Thoracic aorta (tissue), 2 donors: ENCODE measurements around the gene PNKD. TPM values are rescaled to one million over a fixed set of nuclear protein-coding genes. Genes with fewer than 3 reads are reported as not detected.

ENCODE experiments used
- ATAC-seq: fragments of 150-250 bp; one replicate; pipeline ENCODE4 v1.8.0; 2017; ENCODE audit warnings: low read depth; ENCODE audit not compliant: insufficient number of reproducible peaks, low FRiP score
- DNase-seq: peaks from one replicate; pipeline ENCODE4 v3.0.0-alpha.2; 2020; ENCODE audit warnings: low spot score
- H3K27ac ChIP-seq, 2 donors: fragments of 200-600 bp; sonication (generic); 1 replicate in 1 of 2; 2 replicates in 1 of 2; pipeline ENCODE4 v1.5.1; 2016; ENCODE audit warnings: mild to moderate bottlenecking in 2 of 2, moderate library complexity in 2 of 2
- H3K27me3 ChIP-seq: fragments of 200-600 bp; sonication (generic); replicated peaks from 2 replicates; pipeline ENCODE4 v1.6.0; 2016; ENCODE audit warnings: mild to moderate bottlenecking; ENCODE audit not compliant: insufficient read depth
- H3K36me3 ChIP-seq: fragments of 200-600 bp; sonication (generic); one replicate; pipeline ENCODE4 v1.5.1; 2016
- H3K4me1 ChIP-seq, 2 donors: fragments of 200-600 bp; sonication (generic); 1 replicate in 1 of 2; 2 replicates in 1 of 2; pipeline versions ENCODE4 v1.5.1 to v1.6.0; 2016; ENCODE audit warnings: low read depth in 2 of 2, mild to moderate bottlenecking in 1 of 2; ENCODE audit not compliant: control insufficient read depth in 1 of 2
- H3K4me3 ChIP-seq: fragments of 200-600 bp; sonication (generic); 2 replicates; pipeline ENCODE4 v1.5.1; 2016; ENCODE audit warnings: mild to moderate bottlenecking
- H3K9me3 ChIP-seq: fragments of 200-600 bp; sonication (generic); 2 replicates; pipeline ENCODE4 v1.5.1; 2016
- total RNA-seq, 2 donors: library from RNA; depleted of rRNA; stranded (reverse); fragments of >200 nt; gene quantifications; one replicate each; pipeline versions ENCODE4 v1.1.0 to v1.2.3, GENCODE V29; 2016
- TF ChIP-seq, protein P1 (sequence below): fragments of 200-600 bp; sonication (generic); IDR thresholded peaks from one replicate; pipeline ENCODE4 v1.5.1; 2019; ENCODE audit warnings: antibody characterized with exemption

Gene PNKD
- total RNA-seq, 2 donors from 2014 or later = 19.4 to 38.4 TPM

DNA sequence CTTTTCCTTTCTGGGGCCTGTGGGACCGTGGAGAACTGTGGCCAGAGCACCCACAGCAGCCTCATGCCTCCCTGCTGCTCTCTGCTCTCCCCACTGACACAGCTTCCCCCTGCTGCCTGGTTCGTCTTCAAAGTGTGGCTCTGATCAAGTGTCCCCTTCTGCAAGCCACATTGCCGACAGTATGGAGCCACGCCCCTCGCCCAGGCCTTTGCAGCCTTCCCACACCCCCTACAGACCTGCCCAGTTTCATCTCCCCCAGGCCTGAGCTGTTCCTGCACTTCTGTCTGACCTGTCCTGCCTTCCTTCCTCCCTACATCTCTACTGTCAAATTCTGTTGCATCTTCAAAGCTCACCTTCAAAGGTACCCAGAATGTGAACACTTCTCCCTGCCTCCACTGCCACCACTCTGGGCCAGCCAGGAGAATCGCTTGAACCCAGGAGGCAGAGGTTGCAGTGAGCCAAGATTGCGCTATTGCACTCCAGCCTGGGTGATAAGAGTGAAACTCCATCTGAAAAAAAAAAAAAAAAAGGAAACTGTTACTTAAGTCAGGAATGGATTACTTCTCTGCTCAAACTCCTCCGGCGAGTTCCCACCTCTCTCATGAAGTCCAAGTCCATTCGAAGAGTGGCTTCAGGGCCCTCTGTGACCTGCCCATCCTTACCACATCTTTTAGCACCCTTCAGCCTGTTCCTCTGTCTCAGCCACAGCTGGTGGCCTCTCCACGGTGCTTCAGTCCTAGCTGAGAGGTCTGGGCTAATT, 57.3 kb downstream of the PNKD start:
- Histone ChIP-seq H3K27me3 (no peaks in the 10 kb centered on the region), H3K36me3 (no peaks in the 10 kb centered on the region), H3K27ac (peak overlapping the region in 1 of 2 donors; percentile 5), H3K9me3 (no peaks in the 10 kb centered on the region), H3K4me1 (peaks cover 14 to 50% of the 10 kb centered on the region in 2 donors), H3K4me3 (no peak overlapping the region)
- TF ChIP-seq, protein P1, sequence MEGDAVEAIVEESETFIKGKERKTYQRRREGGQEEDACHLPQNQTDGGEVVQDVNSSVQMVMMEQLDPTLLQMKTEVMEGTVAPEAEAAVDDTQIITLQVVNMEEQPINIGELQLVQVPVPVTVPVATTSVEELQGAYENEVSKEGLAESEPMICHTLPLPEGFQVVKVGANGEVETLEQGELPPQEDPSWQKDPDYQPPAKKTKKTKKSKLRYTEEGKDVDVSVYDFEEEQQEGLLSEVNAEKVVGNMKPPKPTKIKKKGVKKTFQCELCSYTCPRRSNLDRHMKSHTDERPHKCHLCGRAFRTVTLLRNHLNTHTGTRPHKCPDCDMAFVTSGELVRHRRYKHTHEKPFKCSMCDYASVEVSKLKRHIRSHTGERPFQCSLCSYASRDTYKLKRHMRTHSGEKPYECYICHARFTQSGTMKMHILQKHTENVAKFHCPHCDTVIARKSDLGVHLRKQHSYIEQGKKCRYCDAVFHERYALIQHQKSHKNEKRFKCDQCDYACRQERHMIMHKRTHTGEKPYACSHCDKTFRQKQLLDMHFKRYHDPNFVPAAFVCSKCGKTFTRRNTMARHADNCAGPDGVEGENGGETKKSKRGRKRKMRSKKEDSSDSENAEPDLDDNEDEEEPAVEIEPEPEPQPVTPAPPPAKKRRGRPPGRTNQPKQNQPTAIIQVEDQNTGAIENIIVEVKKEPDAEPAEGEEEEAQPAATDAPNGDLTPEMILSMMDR = no peak
- ATAC-seq (no peak), DNase-seq (no peak)

DNA sequence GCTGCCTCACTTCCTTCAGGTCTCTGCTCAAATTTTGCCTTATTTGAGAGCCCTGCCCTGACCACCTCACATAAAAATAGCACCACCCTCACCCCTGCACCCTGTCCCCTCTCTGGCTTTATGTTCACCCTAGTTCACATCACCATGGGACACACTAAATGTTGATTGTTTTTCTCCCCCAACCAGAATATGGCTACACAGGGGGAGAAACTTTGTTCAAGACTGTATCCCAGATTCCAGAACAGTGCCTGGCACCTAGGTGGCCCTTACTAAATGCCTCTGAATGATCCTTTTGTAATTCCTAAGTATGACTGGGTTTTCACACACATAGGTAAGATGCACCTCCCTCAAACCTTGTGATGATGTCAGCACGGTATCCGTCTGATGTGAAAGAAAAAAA, 58.0 kb downstream of the PNKD start:
- no peak for ATAC-seq
- H3K4me1 ChIP-seq = peaks cover 14 to 48% of the 10 kb centered on the region in 2 donors
- H3K4me3 ChIP-seq = no peak overlapping the region
- peak overlapping the region in 1 of 2 donors; percentile 5 for H3K27ac ChIP-seq
- H3K9me3 ChIP-seq = no peaks in the 10 kb centered on the region
- no peak for DNase-seq
- H3K36me3 ChIP-seq = no peaks in the 10 kb centered on the region
- H3K27me3 ChIP-seq = no peaks in the 10 kb centered on the region
- TF ChIP-seq, protein P1 = no peak

DNA sequence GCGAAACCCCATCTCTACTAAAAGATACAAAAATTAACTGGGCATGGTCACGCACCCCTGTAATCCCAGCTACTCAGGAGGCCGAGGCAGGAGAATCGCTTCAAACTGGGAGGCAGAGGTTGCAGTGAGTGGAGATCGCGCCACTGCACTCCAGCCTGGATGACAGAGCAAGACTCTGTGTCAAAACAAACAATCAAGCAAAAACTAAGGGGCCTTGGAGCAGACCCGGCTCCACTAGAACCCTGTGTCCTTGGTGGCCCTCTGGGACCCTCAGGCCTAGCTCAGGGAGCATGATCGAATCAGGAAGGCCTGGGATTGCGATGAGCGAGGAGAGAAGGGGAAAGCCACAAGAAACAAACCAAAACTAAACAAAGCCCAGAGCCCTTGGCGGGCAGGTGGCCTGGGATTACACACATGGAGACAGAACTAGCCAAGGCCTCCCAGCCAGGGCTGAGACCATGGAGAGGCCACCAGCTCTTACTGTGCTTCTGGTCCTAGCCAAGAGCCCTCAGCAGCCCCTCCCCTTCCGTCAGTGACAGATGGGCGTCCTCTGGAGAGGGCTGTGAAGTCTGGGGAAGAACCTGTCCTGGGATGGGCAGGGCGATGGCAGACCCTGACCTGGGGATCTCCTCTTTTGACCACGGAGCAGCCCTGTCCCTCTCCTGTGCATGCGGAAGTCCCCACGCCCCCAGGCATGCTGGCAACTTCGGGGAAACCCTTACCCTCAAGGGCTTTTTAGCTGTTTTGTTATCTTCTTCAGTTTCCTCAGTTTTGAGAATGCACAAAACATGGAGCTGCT, 58.9 kb downstream of the PNKD start:
- ATAC-seq = no peak
- H3K4me3 ChIP-seq = peak overlapping the region; percentile 30
- no peaks in the 10 kb centered on the region for H3K9me3 ChIP-seq
- TF ChIP-seq, protein P1 = no peak
- H3K27ac ChIP-seq = peak overlapping the region; percentile 45 to 46
- peaks cover 8 to 39% of the 10 kb centered on the region in 2 donors for H3K4me1 ChIP-seq
- H3K27me3 ChIP-seq = no peaks in the 10 kb centered on the region
- H3K36me3 ChIP-seq = no peaks in the 10 kb centered on the region
- no peak for DNase-seq

DNA sequence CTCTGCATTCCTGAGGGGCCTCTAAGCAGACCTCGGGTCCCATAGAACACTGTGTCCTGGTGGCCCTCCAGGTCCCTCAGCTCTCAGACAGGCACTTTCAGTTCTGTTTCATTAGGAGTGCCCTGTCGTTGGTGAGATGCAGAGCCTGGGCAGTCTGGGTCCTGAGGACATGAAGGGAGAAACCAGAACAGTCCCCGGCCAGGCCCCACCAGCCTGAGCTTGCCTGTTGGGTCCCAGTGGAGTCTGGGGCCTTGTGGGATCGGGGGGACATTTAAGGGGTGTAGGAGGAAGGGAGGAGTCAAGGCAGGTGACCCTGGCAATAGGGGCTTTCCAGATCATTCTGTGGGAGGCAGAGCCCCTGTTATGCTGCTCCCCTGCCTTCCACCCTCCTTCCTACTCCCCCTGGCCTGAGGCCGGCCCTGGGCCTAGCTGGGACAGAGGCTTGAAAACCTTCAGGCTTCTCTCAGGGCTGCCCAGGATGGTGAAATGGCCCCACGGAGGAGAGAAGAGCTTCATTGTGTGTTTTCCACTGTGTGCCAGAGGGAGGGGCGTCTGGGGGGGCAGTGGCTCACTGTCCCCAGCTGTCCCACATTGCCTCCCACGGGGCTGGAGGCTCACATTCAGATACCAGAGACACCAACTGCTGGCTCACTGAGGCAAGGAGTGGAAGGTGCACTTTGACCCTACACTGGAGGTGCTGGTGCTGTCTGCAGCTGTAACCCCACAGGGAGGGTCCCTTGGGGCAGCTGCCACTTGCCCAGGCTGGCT, 59.7 kb downstream of the PNKD start:
- Histone ChIP-seq H3K4me3 (no peak overlapping the region), H3K27me3 (no peaks in the 10 kb centered on the region), H3K4me1 (peaks cover 8 to 33% of the 10 kb centered on the region in 2 donors), H3K36me3 (no peaks in the 10 kb centered on the region), H3K9me3 (no peaks in the 10 kb centered on the region), H3K27ac (peak overlapping the region; percentile 45 to 46)
- TF ChIP-seq, protein P1 = no peak
- ATAC-seq = no peak
- no peak for DNase-seq
